Measurements from ENCODE around the gene TRIP4.
"Not testable (repeated sequence)": the region's sequence is repeated elsewhere in the genome, so short reads cannot be mapped to it uniquely, and the experiment has no call there.

Gene TRIP4

GRCh38 chr15:64483749-64484148 lies 96.1 kb downstream of the TRIP4 start:
- Histone ChIP-seq H2AFZ (ENCODE audit: low read depth) (no peak overlapping the region), H3K36me3 (ENCODE audit: insufficient read depth) (no peaks in the 10 kb centered on the region), H3K9ac (no peak overlapping the region), H3K4me3 (IDR thresholded peaks at IDR 0.05; ENCODE audit: insufficient read depth, low read depth, low read length) (no peak overlapping the region), H4K20me1 (ENCODE audit: insufficient read depth) (no peaks in the 10 kb centered on the region; the same call in 1 of the 2 replicates), H3K4me1 (ENCODE audit: low read depth, poor library complexity, severe bottlenecking) (peaks cover 8% of the 10 kb centered on the region), H3K79me2 (ENCODE audit: insufficient read depth, low read depth) (peaks cover 82% of the 10 kb centered on the region; the same call in 1 of the 2 replicates), H3K27me3 (ENCODE audit: insufficient read depth, low read depth) (no peaks in the 10 kb centered on the region), H3K27ac (no peak overlapping the region), H3K4me2 (no peak overlapping the region)
- TF ChIP-seq CTCF (conservative IDR thresholded peaks at IDR 0.05; ENCODE audit: low read depth, low read length) = no peak

- no peak overlapping the region for H3K27ac ChIP-seq
- no peaks in the 10 kb centered on the region for H3K27me3 ChIP-seq (ENCODE audit: insufficient read depth, low read depth)
- H3K79me2 ChIP-seq (ENCODE audit: insufficient read depth, low read depth) = peaks cover 67% of the 10 kb centered on the region; the same call in 1 of the 2 replicates
- H3K4me1 ChIP-seq (ENCODE audit: low read depth, poor library complexity, severe bottlenecking) = peaks cover 6% of the 10 kb centered on the region
- no peak overlapping the region for H2AFZ ChIP-seq (ENCODE audit: low read depth)
- no peak overlapping the region for H3K4me3 ChIP-seq (IDR thresholded peaks at IDR 0.05; ENCODE audit: insufficient read depth, low read depth, low read length)
- H3K36me3 ChIP-seq (ENCODE audit: insufficient read depth) = no peaks in the 10 kb centered on the region
- no peak overlapping the region for H3K4me2 ChIP-seq
- H3K9ac ChIP-seq = no peak overlapping the region
- no peak for TF ChIP-seq CTCF (conservative IDR thresholded peaks at IDR 0.05; ENCODE audit: low read depth, low read length)
- H4K20me1 ChIP-seq (ENCODE audit: insufficient read depth) = no peaks in the 10 kb centered on the region; the same call in 1 of the 2 replicates
Measured at GRCh38 chr15:64485796-64486195, 98.2 kb downstream of the TRIP4 start.

GRCh38 chr15:64490598-64491259 lies 103.1 kb downstream of the TRIP4 start:
- Histone ChIP-seq H3K27ac (no peak overlapping the region), H3K4me1 (ENCODE audit: low read depth, poor library complexity, severe bottlenecking) (peaks cover 11% of the 10 kb centered on the region), H3K9ac (no peak overlapping the region), H3K4me3 (IDR thresholded peaks at IDR 0.05; ENCODE audit: insufficient read depth, low read depth, low read length) (no peak overlapping the region), H3K27me3 (ENCODE audit: insufficient read depth, low read depth) (no peaks in the 10 kb centered on the region), H3K4me2 (no peak overlapping the region), H2AFZ (ENCODE audit: low read depth) (no peak overlapping the region), H3K36me3 (ENCODE audit: insufficient read depth) (no peaks in the 10 kb centered on the region), H3K79me2 (ENCODE audit: insufficient read depth, low read depth) (peaks cover 57% of the 10 kb centered on the region), H4K20me1 (ENCODE audit: insufficient read depth) (no peaks in the 10 kb centered on the region)
- TF ChIP-seq CTCF (conservative IDR thresholded peaks at IDR 0.05; ENCODE audit: low read depth, low read length) = no peak

GRCh38 chr15:64493641-64494040 lies 106.0 kb downstream of the TRIP4 start:
- Histone ChIP-seq H3K4me3 (IDR thresholded peaks at IDR 0.05; ENCODE audit: insufficient read depth, low read depth, low read length) (no peak overlapping the region), H4K20me1 (ENCODE audit: insufficient read depth) (no peaks in the 10 kb centered on the region), H2AFZ (ENCODE audit: low read depth) (no peak overlapping the region), H3K4me1 (ENCODE audit: low read depth, poor library complexity, severe bottlenecking) (peaks cover 31% of the 10 kb centered on the region), H3K79me2 (ENCODE audit: insufficient read depth, low read depth) (peaks cover 69% of the 10 kb centered on the region), H3K27ac (no peak overlapping the region), H3K9ac (no peak overlapping the region), H3K27me3 (ENCODE audit: insufficient read depth, low read depth) (no peaks in the 10 kb centered on the region), H3K36me3 (ENCODE audit: insufficient read depth) (no peaks in the 10 kb centered on the region), H3K4me2 (no peak overlapping the region)
- TF ChIP-seq CTCF (conservative IDR thresholded peaks at IDR 0.05; ENCODE audit: low read depth, low read length) = no peak

GRCh38 chr15:64495968-64496367 lies 108.3 kb downstream of the TRIP4 start:
- H3K79me2 ChIP-seq (ENCODE audit: insufficient read depth, low read depth) = peaks cover 72% of the 10 kb centered on the region
- H3K27ac ChIP-seq = not testable (repeated sequence)

More at GRCh38 chr15:64495968-64496367, 108.3 kb downstream of the TRIP4 start:
- H2AFZ ChIP-seq (ENCODE audit: low read depth); H3K36me3 ChIP-seq (ENCODE audit: insufficient read depth); H3K4me2 ChIP-seq; H3K9ac ChIP-seq; H3K4me3 ChIP-seq (IDR thresholded peaks at IDR 0.05; ENCODE audit: insufficient read depth, low read depth, low read length); H4K20me1 ChIP-seq (ENCODE audit: insufficient read depth); H3K27me3 ChIP-seq (ENCODE audit: insufficient read depth, low read depth): not testable (repeated sequence)
- peaks cover 47% of the 10 kb centered on the region for H3K4me1 ChIP-seq (ENCODE audit: low read depth, poor library complexity, severe bottlenecking)

Measured in KMS-11 (cell line).